GM06990 (cell line): ENCODE measurements around the gene SCAF4.
A peak's percentile ranks its signal among the peaks of the same experiment; 100 is the strongest.
"Not testable (repeated sequence)": the region's sequence is repeated elsewhere in the genome, so short reads cannot be mapped to it uniquely, and the experiment has no call there.

Experiments used
- DNase-seq: peaks from one replicate; pipeline ENCODE4 v3.0.0-alpha.2; 2011; ENCODE audit not compliant: insufficient read length; ENCODE audit errors: extremely low read depth
- H3K27me3 ChIP-seq: replicated peaks from 2 replicates; pipeline ENCODE4 v1.6.0; 2011; ENCODE audit warnings: low read length; ENCODE audit not compliant: control insufficient read depth, insufficient read depth
- H3K36me3 ChIP-seq: 2 replicates; pipeline ENCODE4 v1.5.1; 2011; ENCODE audit warnings: low read length; ENCODE audit not compliant: control insufficient read depth, insufficient read depth
- H3K4me3 ChIP-seq: replicated peaks from 2 replicates; pipeline ENCODE4 v1.5.1; 2011; ENCODE audit warnings: low read depth, mild to moderate bottlenecking, control low read depth, low read length
- TF ChIP-seq, protein P1 (sequence below): IDR thresholded peaks from 2 replicates; pipeline ENCODE4 v1.5.1; 2011; ENCODE audit warnings: low read length, control low read depth, mild to moderate bottlenecking, inconsistent platforms; ENCODE audit not compliant: insufficient read depth, poor library complexity, severe bottlenecking

Gene SCAF4

DNA sequence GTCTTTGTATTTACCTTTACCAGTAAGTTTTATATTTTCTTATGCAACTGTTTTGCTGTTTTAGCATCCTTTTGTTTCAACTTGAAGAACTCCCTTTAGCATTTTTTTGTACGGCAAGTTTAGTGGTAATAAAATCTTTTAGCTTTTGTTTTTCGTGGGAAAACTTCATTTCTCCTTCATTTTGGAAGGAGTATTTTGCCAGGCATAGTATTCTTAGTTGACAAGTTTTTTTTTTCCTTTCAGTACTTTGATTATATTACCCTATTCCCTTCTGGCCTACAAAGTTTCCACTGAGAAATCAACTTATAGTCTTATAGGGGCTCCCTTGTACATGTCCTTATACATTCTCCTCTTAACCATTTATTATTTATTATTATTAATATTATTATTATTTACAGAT is 95.0 kb downstream of the SCAF4 start:
- no peak for DNase-seq
- H3K4me3 ChIP-seq, result no peak overlapping the region
- TF ChIP-seq, protein P1, sequence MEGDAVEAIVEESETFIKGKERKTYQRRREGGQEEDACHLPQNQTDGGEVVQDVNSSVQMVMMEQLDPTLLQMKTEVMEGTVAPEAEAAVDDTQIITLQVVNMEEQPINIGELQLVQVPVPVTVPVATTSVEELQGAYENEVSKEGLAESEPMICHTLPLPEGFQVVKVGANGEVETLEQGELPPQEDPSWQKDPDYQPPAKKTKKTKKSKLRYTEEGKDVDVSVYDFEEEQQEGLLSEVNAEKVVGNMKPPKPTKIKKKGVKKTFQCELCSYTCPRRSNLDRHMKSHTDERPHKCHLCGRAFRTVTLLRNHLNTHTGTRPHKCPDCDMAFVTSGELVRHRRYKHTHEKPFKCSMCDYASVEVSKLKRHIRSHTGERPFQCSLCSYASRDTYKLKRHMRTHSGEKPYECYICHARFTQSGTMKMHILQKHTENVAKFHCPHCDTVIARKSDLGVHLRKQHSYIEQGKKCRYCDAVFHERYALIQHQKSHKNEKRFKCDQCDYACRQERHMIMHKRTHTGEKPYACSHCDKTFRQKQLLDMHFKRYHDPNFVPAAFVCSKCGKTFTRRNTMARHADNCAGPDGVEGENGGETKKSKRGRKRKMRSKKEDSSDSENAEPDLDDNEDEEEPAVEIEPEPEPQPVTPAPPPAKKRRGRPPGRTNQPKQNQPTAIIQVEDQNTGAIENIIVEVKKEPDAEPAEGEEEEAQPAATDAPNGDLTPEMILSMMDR, result no peak
- H3K27me3 ChIP-seq, result no peaks in the 10 kb centered on the region
- no peaks in the 10 kb centered on the region for H3K36me3 ChIP-seq

DNA sequence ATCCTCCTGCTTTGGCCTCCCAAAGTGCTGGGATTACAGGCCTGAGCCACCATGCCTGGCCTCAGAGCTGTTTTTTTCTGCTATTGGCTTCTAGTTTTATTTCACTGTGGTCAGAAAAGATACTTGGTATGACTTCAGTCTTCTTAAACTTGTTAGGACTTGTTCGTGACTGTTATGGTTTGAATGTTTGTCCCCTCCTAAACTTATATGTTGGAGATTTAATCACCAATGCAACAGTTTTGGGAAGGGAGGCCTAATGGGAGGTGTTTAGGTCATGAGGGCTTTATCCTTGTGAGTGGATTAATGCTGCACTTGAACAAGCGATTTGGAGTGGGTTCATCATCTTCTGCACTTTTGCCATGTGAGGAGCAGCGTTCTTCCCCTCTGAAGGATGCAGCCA is 96.9 kb downstream of the SCAF4 start:
- no peak for DNase-seq
- TF ChIP-seq, protein P1, result no peak
- Histone ChIP-seq H3K27me3 (no peaks in the 10 kb centered on the region), H3K36me3 (no peaks in the 10 kb centered on the region), H3K4me3 (peak overlapping the region; percentile 53)

DNA sequence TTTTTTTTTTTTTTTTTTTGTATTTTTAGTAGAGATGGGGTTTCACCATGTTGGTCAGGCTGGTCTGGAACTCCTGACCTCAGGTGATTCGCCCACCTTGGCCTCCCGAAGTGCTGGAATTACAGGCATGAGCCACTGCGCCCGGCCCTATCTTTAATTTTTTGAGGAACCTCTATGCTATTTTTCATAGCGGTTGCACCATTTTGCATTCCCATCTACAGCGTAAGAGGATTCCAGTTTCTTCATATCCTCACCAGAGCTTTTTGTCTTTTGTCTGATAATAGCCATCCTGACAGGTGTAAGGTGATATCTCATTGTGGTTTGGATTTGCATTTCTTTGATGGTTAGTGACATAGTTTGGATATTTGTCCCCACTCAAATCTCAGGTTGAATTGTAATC is 100.0 kb downstream of the SCAF4 start:
- not testable (repeated sequence) for H3K36me3 ChIP-seq, H3K4me3 ChIP-seq, H3K27me3 ChIP-seq, DNase-seq

DNA sequence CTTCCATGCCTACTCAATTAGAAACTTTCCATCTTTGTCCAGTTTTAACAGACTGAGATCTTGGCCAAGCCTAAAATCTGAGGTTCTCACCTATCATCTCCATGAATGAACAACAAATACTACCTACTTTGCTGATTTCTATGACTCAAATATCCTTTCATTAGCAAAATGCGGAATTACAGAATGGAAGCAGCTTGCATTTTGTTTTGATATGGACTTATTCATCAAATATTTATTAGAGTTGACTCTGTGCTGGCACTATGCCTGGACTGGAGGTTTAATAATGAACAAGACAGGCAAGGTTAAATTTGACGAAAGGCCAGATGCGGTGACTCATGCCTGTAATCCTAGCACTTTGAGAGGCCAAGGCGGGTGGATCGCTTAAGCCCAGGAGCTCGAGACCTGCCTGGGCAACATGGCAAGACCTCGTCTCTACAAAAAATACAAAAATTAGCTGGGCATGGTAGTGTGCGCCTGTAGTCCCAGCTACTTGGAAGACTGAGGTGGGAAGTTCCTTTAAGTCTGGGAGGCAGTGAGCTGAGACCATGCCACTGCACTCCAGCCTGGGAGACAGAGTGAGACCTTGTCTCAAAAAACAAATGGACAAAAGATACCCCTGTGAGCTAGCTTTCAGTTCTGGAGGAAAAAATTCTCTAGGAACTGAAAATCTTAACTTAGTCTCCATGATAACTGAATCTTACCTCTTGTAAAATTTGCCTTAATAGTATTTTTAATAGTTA is 101.8 kb downstream of the SCAF4 start:
- TF ChIP-seq, protein P1, result no peak
- Histone ChIP-seq H3K36me3 (no peaks in the 10 kb centered on the region), H3K27me3 (no peaks in the 10 kb centered on the region), H3K4me3 (no peak overlapping the region)
- DNase-seq, result no peak

DNA sequence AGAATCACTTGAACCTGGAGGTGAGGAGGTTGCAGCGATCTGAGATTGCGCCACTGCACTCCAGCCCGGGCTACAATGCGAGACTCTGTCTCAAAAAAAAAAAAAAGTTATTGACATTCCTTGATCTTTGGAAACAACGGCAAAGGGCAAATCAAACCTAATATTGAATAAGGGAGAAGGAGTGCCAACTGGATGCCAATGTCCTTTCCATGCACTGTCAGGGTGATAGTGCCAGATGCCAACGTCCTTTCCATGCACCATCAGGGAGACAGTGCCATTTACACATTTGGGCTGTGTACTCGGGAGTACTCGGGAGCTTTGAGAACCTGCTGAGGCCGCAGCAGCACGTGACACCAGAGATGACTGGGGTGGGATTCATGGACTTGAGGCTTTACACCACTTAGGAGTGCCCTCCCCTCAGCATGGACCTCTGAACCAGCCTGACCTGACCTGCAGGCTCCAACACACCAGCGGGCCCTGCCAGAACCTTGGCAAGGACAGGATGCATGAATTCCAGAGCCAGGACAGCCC is 106.9 kb downstream of the SCAF4 start:
- no peaks in the 10 kb centered on the region for H3K27me3 ChIP-seq
- H3K36me3 ChIP-seq, result no peaks in the 10 kb centered on the region
- H3K4me3 ChIP-seq, result no peak overlapping the region
- TF ChIP-seq, protein P1, result no peak
- no peak for DNase-seq

DNA sequence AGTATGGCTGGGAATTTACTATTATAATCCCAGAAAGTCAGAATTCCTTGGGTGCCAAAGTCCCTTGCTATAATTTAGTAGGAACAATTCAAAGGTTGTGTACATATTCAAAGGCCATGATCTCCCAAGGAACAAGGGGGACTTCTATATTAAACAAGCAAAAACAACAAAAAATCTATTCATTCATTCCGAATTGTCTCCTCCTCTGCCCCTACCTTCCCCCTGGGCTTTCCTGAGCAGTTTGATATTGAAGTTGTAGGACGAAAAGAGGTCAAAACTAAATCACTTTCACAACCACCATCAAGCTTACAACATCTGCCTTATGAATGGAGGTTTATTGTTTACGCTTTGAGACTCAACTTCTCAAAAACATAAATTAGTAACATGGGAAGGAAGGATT is 107.7 kb downstream of the SCAF4 start:
- Histone ChIP-seq H3K27me3 (no peaks in the 10 kb centered on the region), H3K4me3 (no peak overlapping the region), H3K36me3 (no peaks in the 10 kb centered on the region)
- TF ChIP-seq, protein P1, result no peak
- DNase-seq, result no peak
